H1 (cell line): ENCODE measurements around the gene PRPF39. TPM values are rescaled to one million over a fixed set of nuclear protein-coding genes. Genes with fewer than 3 reads are reported as not detected.

Experiments
- BCL11A ChIP-seq, 2 experiments: IDR thresholded peaks; one replicate each; pipeline ENCODE4 v1.6.1; 2011; ENCODE audit warnings: low read depth in 2 of 2, low read length in 2 of 2, mild to moderate bottlenecking in 2 of 2
- BRCA1 ChIP-seq: IDR thresholded peaks from 2 replicates; pipeline ENCODE4 v1.6.1; 2012; ENCODE audit warnings: low read depth, low read length, improper control_type of control experiment
- CBX5 ChIP-seq: fragments of 300-800, 300-1000 bp; sonication (generic); IDR thresholded peaks from 2 replicates; pipeline ENCODE4 v1.7.1; 2016; ENCODE audit warnings: antibody characterized with exemption, low read length, low read depth
- CBX8 ChIP-seq: fragments of 300-800, 300-1000 bp; sonication (generic); IDR thresholded peaks from 2 replicates; pipeline ENCODE4 v1.7.1; 2016; ENCODE audit warnings: low read depth, low read length, borderline replicate concordance
- CREB1 ChIP-seq: IDR thresholded peaks from 2 replicates; pipeline ENCODE4 v1.6.1; 2012; ENCODE audit warnings: inconsistent platforms
- CTBP2 ChIP-seq: IDR thresholded peaks from 2 replicates; pipeline ENCODE4 v1.7.0; 2011; ENCODE audit warnings: borderline replicate concordance, mild to moderate bottlenecking, moderate library complexity, mixed read lengths, low read length; ENCODE audit not compliant: insufficient read depth, insufficient read length
- EP300 ChIP-seq, 2 experiments: IDR thresholded peaks; 1 replicate in 1 of 2; 2 replicates in 1 of 2; pipeline ENCODE4 v1.6.1; 2011 to 2012; ENCODE audit warnings: low read depth in 2 of 2, low read length in 2 of 2, mild to moderate bottlenecking in 2 of 2, borderline replicate concordance in 1 of 2, inconsistent platforms in 1 of 2, moderate library complexity in 1 of 2
- GTF2F1 ChIP-seq: IDR thresholded peaks from 2 replicates; pipeline ENCODE4 v1.6.1; 2012; ENCODE audit warnings: low read depth, low read length, improper control_type of control experiment, borderline replicate concordance
- HDAC2 ChIP-seq, 2 experiments: fragments of 300-600 bp in 1 of 2; sonication (generic) in 1 of 2; IDR thresholded peaks; 2 replicates each; pipeline ENCODE4 v1.6.1; 2011 to 2012; ENCODE audit warnings: low read depth in 2 of 2, low read length in 2 of 2, mild to moderate bottlenecking in 2 of 2, moderate library complexity in 2 of 2, borderline replicate concordance in 1 of 2, inconsistent platforms in 1 of 2
- HDAC6 ChIP-seq: IDR thresholded peaks from one replicate; pipeline ENCODE4 v1.7.1; 2012; ENCODE audit warnings: low read depth, mild to moderate bottlenecking, inconsistent platforms, low read length, moderate library complexity
- KDM5A ChIP-seq: fragments of 200-600 bp; IDR thresholded peaks from 2 replicates; pipeline ENCODE4 v1.7.1; 2012; ENCODE audit warnings: mild to moderate bottlenecking, low read length, inconsistent platforms, mixed read lengths
- MAFK ChIP-seq: IDR thresholded peaks from 2 replicates; pipeline ENCODE4 v1.6.1; 2012; ENCODE audit warnings: low read depth, mild to moderate bottlenecking, improper control_type of control experiment, low read length
- NRF1 ChIP-seq: IDR thresholded peaks from 2 replicates; pipeline ENCODE4 v1.6.1; 2011; ENCODE audit warnings: mild to moderate bottlenecking, low read depth, low read length, improper control_type of control experiment
- POU5F1 ChIP-seq: IDR thresholded peaks from 2 replicates; pipeline ENCODE4 v1.6.1; 2011; ENCODE audit warnings: low read depth, mild to moderate bottlenecking, low read length, moderate library complexity
- RFX5 ChIP-seq: IDR thresholded peaks from 2 replicates; pipeline ENCODE4 v1.6.1; 2011; ENCODE audit warnings: low read depth, low read length, improper control_type of control experiment, borderline replicate concordance
- SIN3A ChIP-seq, 2 experiments: IDR thresholded peaks in 1 of 2; conservative IDR thresholded peaks in 1 of 2; 2 replicates each; pipeline ENCODE4 v1.6.1; 2011 to 2012; ENCODE audit warnings: low read length in 2 of 2, improper control_type of control experiment in 1 of 2, low read depth in 1 of 2, mild to moderate bottlenecking in 1 of 2
- SP1 ChIP-seq: IDR thresholded peaks from 2 replicates; pipeline ENCODE4 v1.6.1; 2011; ENCODE audit warnings: low read depth, low read length
- SP2 ChIP-seq: IDR thresholded peaks from 2 replicates; pipeline ENCODE4 v1.6.1; 2012; ENCODE audit warnings: mild to moderate bottlenecking, low read length, inconsistent platforms
- TEAD4 ChIP-seq: IDR thresholded peaks from 2 replicates; pipeline ENCODE4 v1.6.1; 2012; ENCODE audit warnings: low read depth, low read length, inconsistent platforms, mixed read lengths
- polyA plus RNA-seq, 7 experiments: library from polyadenylated mRNA; depleted of rRNA in 3 of 7; stranded (reverse) in 5 of 7; unstranded in 2 of 7; fragments of >200 nt in 5 of 7; fragments of 200-250 nt in 2 of 7; gene quantifications; 1 replicate in 5 of 7; 2 replicates in 1 of 7; 4 replicates in 1 of 7; pipeline versions ENCODE4 v1.2.1 to v1.2.3, GENCODE V29; 2011 to 2013; ENCODE audit warnings: missing spikeins in 2 of 7, mixed read lengths in 2 of 7
- total RNA-seq: library from RNA; stranded (reverse); fragmentation: NEBNext Ultra II Directional; extraction: Animal tissue kit (Norgen Biotek cat#: 25700); gene quantifications from 2 replicates; pipeline ENCODE4 v1.2.1, GENCODE V29; 2021
- TF ChIP-seq, protein P1 (sequence below), 3 experiments: IDR thresholded peaks; 1 replicate in 2 of 3; 2 replicates in 1 of 3; pipeline versions ENCODE4 v1.5.1 to v1.6.1; 2011; ENCODE audit warnings: low read length in 3 of 3, mild to moderate bottlenecking in 3 of 3, inconsistent platforms in 2 of 3, low read depth in 1 of 3, moderate library complexity in 1 of 3; ENCODE audit not compliant: insufficient read depth in 1 of 3; ENCODE audit errors: control extremely low read depth in 1 of 3
- TF ChIP-seq, protein P2 (sequence below): IDR thresholded peaks from 2 replicates; pipeline ENCODE4 v1.6.1; 2011; ENCODE audit warnings: low read depth, mild to moderate bottlenecking, low read length; ENCODE audit not compliant: insufficient read depth

The PRPF39 gene
- total and polyA plus RNA-seq, 2 of the 8 experiments (the other 6 are each of a cell fraction or from before 2014, with no cell fraction given), result 22.4 to 43.3 TPM

DNA sequence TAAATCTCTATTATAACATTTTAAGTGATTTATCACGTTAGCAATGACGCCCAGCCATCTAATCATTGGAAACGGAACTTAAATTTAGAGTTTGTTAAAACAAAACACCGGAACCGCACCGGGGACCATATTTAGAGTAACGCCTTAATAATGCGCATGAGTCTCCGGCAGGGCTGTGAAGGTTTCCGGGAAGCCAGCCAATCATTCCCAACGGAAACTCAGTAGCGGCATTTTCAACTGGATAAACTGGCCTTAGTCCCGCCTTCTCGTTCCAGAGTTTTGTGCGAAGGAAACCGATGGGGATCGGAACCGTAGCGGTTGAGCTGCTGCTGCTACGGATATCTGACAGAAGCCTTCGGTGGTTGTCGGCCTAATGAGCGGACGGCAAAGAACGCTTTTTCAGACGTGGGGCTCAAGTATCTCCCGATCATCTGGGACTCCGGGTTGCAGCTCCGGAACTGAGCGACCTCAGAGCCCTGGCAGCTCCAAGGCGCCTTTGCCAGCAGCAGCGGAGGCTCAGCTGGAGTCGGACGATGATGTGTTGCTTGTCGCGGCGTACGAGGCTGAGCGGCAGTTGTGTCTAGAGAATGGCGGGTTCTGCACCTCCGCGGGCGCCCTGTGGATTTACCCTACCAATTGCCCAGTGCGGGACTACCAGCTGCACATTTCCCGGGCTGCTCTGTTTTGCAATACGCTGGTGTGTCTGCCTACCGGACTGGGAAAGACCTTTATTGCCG lies 51.9 kb downstream of the PRPF39 start, which contains the start of gene FANCM (continued):
- no peak for TF ChIP-seq RFX5
- TF ChIP-seq, protein P1, sequence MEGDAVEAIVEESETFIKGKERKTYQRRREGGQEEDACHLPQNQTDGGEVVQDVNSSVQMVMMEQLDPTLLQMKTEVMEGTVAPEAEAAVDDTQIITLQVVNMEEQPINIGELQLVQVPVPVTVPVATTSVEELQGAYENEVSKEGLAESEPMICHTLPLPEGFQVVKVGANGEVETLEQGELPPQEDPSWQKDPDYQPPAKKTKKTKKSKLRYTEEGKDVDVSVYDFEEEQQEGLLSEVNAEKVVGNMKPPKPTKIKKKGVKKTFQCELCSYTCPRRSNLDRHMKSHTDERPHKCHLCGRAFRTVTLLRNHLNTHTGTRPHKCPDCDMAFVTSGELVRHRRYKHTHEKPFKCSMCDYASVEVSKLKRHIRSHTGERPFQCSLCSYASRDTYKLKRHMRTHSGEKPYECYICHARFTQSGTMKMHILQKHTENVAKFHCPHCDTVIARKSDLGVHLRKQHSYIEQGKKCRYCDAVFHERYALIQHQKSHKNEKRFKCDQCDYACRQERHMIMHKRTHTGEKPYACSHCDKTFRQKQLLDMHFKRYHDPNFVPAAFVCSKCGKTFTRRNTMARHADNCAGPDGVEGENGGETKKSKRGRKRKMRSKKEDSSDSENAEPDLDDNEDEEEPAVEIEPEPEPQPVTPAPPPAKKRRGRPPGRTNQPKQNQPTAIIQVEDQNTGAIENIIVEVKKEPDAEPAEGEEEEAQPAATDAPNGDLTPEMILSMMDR (IDR thresholded peaks at IDR 0.05; ENCODE audit: control extremely low read depth in 1 of 3, insufficient read depth in 1 of 3, low read depth in 1 of 3, low read length in 3 of 3), result no peak
- no peak for TF ChIP-seq CBX8
- no peak for TF ChIP-seq POU5F1
- TF ChIP-seq BRCA1, result no peak
- TF ChIP-seq TEAD4, result no peak
- TF ChIP-seq SP2, result peak; percentile 53; the same call in 1 of the 2 replicates
- TF ChIP-seq CTBP2, result no peak
- no peak for TF ChIP-seq GTF2F1
- TF ChIP-seq SIN3A (conservative IDR thresholded peaks at IDR 0.05 in 1 of 2, IDR thresholded peaks at IDR 0.05 in 1 of 2; ENCODE audit: low read depth in 1 of 2, low read length in 2 of 2), result peak; percentile 42 to 88
- peak; percentile 90 for TF ChIP-seq SP1
- TF ChIP-seq, protein P2, sequence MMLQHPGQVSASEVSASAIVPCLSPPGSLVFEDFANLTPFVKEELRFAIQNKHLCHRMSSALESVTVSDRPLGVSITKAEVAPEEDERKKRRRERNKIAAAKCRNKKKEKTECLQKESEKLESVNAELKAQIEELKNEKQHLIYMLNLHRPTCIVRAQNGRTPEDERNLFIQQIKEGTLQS, result no peak
- 0 out of 2 replicates have a peak, but pooled peaks have one; percentile 15 for TF ChIP-seq CREB1
- no peak for TF ChIP-seq MAFK
- TF ChIP-seq HDAC2 (IDR thresholded peaks at IDR 0.05; ENCODE audit: borderline replicate concordance in 1 of 2, low read depth in 2 of 2, low read length in 2 of 2), result peak in 1 of 2 experiments; percentile 90; a peak in 1 of 4 replicates
- no peak for TF ChIP-seq BCL11A (IDR thresholded peaks at IDR 0.05; ENCODE audit: low read depth in 2 of 2, low read length in 2 of 2)
- TF ChIP-seq EP300 (IDR thresholded peaks at IDR 0.05; ENCODE audit: borderline replicate concordance in 1 of 2, low read depth in 2 of 2, low read length in 2 of 2), result no peak
- no peak for TF ChIP-seq CBX5
- no peak for TF ChIP-seq NRF1
- peak; percentile 44; the same call in 1 of the 2 replicates for TF ChIP-seq KDM5A
- no peak for TF ChIP-seq HDAC6
